Activated CD8-positive, alpha-beta T cell treated with anti-CD3 and anti-CD28 coated beads, Interleukin-2, amount 10 ng/mL, durations not matched to agents 7 days and 5 days (primary cell): ENCODE data around the gene BAZ1A. TPM values are rescaled to one million over a fixed set of nuclear protein-coding genes. Genes with fewer than 3 reads are reported as not detected.
A peak's percentile ranks its signal among the peaks of the same experiment; 100 is the strongest.

Experiments used
- ATAC-seq: fragments of 150-1000 bp; cut with Tn5 transposase; one replicate; pipeline ENCODE4 v1.10.0; 2021; ENCODE audit warnings: moderate library complexity
- CTCF ChIA-PET: fragments of 350-600 bp; sonication (Branson Sonifier 250); formaldehyde crosslinking; loops from one replicate; lab custom pipeline; 2021; ENCODE audit warnings: antibody characterized with exemption; lab: Charles Lee
- POLR2A ChIA-PET: fragments of 350-600 bp; sonication (Branson Sonifier 250); formaldehyde crosslinking; loops from one replicate; lab custom pipeline; 2021; ENCODE audit warnings: antibody characterized with exemption; lab: Charles Lee
- DNase-seq: peaks from one replicate; pipeline ENCODE4 v3.0.0-alpha.2; 2020
- H3K27ac Mint-ChIP-seq: one replicate; pipeline ENCODE4 v1.8.0; 2021; ENCODE audit warnings: mild to moderate bottlenecking, mixed read lengths
- H3K27me3 Mint-ChIP-seq: one replicate; pipeline ENCODE4 v1.8.0; 2021; ENCODE audit warnings: low read depth, mixed read lengths
- H3K36me3 Mint-ChIP-seq: one replicate; pipeline ENCODE4 v1.8.0; 2021; ENCODE audit warnings: low read depth, mixed read lengths
- H3K4me1 Mint-ChIP-seq: one replicate; pipeline ENCODE4 v1.8.0; 2021; ENCODE audit warnings: low read depth, mixed read lengths
- H3K4me3 Mint-ChIP-seq: one replicate; pipeline ENCODE4 v1.8.0; 2021; ENCODE audit warnings: mild to moderate bottlenecking, mixed read lengths
- H3K9me3 Mint-ChIP-seq: one replicate; pipeline ENCODE4 v1.8.0; 2022; ENCODE audit warnings: mixed read lengths; ENCODE audit not compliant: insufficient read depth
- total RNA-seq, 2 experiments: library from RNA; stranded (reverse); gene quantifications; one replicate each; pipeline ENCODE4 v1.2.3, GENCODE V29; 2021

Gene BAZ1A
- total RNA-seq, 2 experiments from 2014 or later = 52.7 to 54.2 TPM

GRCh38 chr14:34715127-34715863, 159.9 kb downstream of the BAZ1A start:
- ATAC-seq (no peak), DNase-seq (no peak)
- ChIA-PET CTCF (interaction anchor here (0.6 to 2.5 kb wide), 6 partner anchors 8 to 981 kb away, joined by 3 to 12 read pairs (median 4); no protein-coding TSS in a partner anchor), POLR2A (interaction anchor here (0.8 to 1.8 kb wide), 4 partner anchors 18 to 268 kb away, joined by 3 to 6 read pairs (median 4); partner anchors contain the start of gene SRP54)
- Mint-ChIP-seq H3K27ac (peak overlapping the region; percentile 72), H3K9me3 (no peaks in the 10 kb centered on the region), H3K27me3 (peaks cover 20% of the 10 kb centered on the region), H3K4me3 (peak overlapping the region; percentile 77), H3K36me3 (peaks cover 17% of the 10 kb centered on the region), H3K4me1 (peaks cover 23% of the 10 kb centered on the region)

DNA sequence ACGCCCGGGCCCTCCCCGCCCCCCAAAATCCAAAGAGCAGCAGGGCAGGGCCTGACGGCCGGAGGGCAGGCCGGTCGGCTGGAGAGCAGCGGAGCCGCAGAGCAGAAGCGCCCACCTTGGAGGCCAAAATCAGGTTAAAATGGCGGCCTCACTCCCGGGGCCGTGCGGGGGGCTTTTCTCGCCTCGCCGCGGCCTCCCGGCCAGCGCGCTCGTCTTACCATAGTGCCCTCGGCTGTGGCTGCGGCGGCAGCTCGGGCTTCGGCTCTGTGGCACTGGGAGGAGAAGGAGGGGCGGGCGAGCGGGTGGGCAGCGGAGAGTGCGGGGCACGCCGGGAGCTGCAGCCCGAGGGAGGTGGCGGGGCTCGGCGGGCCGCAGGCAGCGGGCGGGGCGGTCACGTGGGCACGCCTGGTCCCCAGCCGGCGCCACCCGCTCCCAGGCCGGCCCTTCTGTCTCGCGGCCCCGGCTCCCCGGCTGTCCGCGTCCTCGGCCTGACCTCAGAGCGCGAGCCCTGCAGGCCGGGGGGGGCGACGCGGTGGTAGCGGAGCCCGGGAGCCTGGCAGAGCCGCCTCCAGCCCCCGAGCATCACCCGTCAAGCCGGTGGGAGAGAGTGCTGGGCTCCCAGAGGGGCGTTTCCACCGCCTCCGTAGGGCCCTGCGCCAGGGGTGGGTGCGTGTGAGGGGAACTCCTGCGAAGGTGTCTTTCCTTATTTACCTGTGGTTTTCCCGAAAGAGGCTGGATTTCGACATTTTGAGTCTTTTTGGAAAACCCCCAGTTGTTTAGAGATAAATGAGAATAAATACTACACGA, 160.6 kb downstream of the BAZ1A start, which contains the start of gene CFL2:
Gene CFL2 (minus strand): TSS at position 274 of the 807 bp plus-strand sequence. CDS start 53 bp downstream, at position 221.
- DNase-seq (peak; percentile 70), ATAC-seq (peak; percentile 94)
- H3K9me3 Mint-ChIP-seq = no peaks in the 10 kb centered on the region
- POLR2A ChIA-PET = interaction anchor here (1.4 to 1.8 kb wide), 2 partner anchors 17 to 86 kb away, joined by 4 to 6 read pairs; no protein-coding TSS in a partner anchor
- peaks cover 17% of the 10 kb centered on the region for H3K27me3 Mint-ChIP-seq
- H3K36me3 Mint-ChIP-seq = peaks cover 19% of the 10 kb centered on the region
- peak within 1 kb of the TSS; percentile 90 for H3K27ac Mint-ChIP-seq
- CTCF ChIA-PET = interaction anchor here (0.6 to 2.2 kb wide), 4 partner anchors 8 to 982 kb away, joined by 3 to 12 read pairs (median 4); no protein-coding TSS in a partner anchor
- H3K4me3 Mint-ChIP-seq = peak within 1 kb of the TSS; percentile 93
- H3K4me1 Mint-ChIP-seq = peaks cover 23% of the 10 kb centered on the region

DNA sequence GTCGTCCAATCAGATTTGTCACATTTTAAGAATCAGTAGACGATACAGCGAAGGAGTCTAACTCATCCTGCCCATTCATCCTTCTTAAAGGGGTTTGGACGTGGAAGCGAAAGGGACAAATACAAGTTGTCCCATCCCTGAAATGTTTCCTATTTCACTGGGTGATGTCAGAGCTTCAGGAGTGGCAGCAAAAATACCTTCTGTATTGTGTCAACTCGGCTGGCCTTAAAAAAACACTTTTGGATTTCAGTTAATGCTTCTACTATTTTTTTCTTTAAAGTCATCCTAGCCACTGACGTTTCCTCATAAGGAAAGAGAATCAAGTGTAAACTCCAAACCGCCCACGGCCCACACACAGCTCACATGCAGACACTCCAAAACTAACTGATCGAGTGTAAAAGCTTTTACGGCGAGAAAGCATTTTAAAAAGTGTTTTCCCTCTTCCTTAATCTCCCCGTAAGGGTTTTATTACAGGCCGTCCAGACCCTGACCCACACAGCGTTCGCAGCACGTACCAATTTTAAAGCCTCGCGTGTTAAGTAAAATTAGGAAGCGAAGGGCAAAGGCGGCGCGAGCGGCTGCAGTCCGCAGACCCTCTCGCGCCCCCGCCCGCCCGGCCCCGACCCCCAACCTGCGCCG, 161.4 kb downstream of the BAZ1A start:
- DNase-seq (peak; percentile 30), ATAC-seq (peak; percentile 8)
- Mint-ChIP-seq H3K27ac (peak overlapping the region; percentile 90), H3K4me1 (peaks cover 23% of the 10 kb centered on the region), H3K36me3 (peaks cover 21% of the 10 kb centered on the region), H3K4me3 (peak overlapping the region; percentile 93), H3K27me3 (peaks cover 11% of the 10 kb centered on the region), H3K9me3 (no peaks in the 10 kb centered on the region)
- ChIA-PET CTCF (interaction anchor here (0.7 to 2.2 kb wide), 3 partner anchors 8 to 332 kb away, joined by 3 to 12 read pairs (median 3); partner anchors contain the start of gene FAM177A1), POLR2A (interaction anchor here (0.6 to 1.8 kb wide), 3 partner anchors 14 to 85 kb away, joined by 3 to 6 read pairs (median 4); no protein-coding TSS in a partner anchor)

- DNase-seq (no peak), ATAC-seq (no peak)
- ChIA-PET CTCF (interaction anchor here (0.7 to 8.3 kb wide), 5 partner anchors 9 to 332 kb away, joined by 3 to 49 read pairs (median 3); partner anchors contain the start of gene FAM177A1), POLR2A (interaction anchor here (0.6 to 1.8 kb wide), 2 partner anchors 13 to 16 kb away, joined by 3 to 6 read pairs; no protein-coding TSS in a partner anchor)
- H3K4me3 Mint-ChIP-seq = peak overlapping the region; percentile 93
- peaks cover 21% of the 10 kb centered on the region for H3K36me3 Mint-ChIP-seq
- peaks cover 9% of the 10 kb centered on the region for H3K27me3 Mint-ChIP-seq
- H3K4me1 Mint-ChIP-seq = peaks cover 21% of the 10 kb centered on the region
- no peaks in the 10 kb centered on the region for H3K9me3 Mint-ChIP-seq
- H3K27ac Mint-ChIP-seq = peak overlapping the region; percentile 90
These were observed 162.0 kb downstream of the BAZ1A start for GRCh38 chr14:34713122-34713680.

DNA sequence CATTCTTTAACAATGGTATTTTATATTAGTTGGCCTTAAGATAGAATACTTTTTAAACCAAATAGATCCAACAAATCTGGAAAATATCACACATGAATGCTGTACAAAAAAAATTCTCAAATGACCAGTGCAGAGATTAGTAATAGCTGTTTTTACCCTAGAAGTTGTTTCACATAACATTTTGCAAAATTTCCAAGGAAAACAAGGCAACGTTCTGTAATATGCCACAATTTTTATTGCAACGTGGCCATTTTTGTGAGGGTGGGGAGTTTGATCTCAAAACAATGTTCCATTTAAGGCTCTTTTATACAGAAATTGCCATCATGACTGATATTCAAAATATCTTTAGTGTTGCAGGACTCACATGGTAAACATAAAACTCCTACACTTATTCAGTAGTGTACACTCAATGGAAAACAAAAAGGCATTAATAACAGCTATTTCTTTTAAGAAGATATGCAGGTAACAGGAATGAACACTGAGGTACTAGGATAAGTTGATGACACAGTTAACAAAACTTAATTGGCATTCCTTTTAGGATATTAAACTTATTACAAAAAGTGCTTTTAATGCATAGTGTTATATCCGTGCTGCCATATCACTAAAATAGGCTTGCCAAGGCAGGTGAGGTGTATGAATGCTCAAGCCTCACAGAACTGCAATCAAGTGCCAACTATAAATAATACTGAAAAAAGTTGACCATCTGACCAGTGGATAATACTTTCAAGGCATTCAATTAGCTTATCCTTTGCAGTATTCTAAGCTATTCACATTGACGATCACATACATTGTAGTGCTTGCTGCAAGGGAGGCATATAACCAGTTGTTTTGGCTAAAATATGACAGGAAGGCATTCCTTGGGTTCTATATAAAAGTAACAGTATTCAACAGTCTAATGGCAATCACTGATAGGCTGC, 163.1 kb downstream of the BAZ1A start:
- POLR2A ChIA-PET = no interaction called here
- H3K27me3 Mint-ChIP-seq = peaks cover 3% of the 10 kb centered on the region
- ATAC-seq (no peak), DNase-seq (no peak)
- CTCF ChIA-PET = interaction anchor here (1.1 to 8.3 kb wide), 3 partner anchors 11 to 41 kb away, joined by 3 to 49 read pairs (median 7); no protein-coding TSS in a partner anchor
- peaks cover 19% of the 10 kb centered on the region for H3K4me1 Mint-ChIP-seq
- H3K27ac Mint-ChIP-seq = no peak overlapping the region
- no peak overlapping the region for H3K4me3 Mint-ChIP-seq
- H3K36me3 Mint-ChIP-seq = peaks cover 21% of the 10 kb centered on the region
- H3K9me3 Mint-ChIP-seq = no peaks in the 10 kb centered on the region

GRCh38 chr14:34711169-34711568, 164.0 kb downstream of the BAZ1A start:
- no peak overlapping the region for H3K4me3 Mint-ChIP-seq
- no peak overlapping the region for H3K27ac Mint-ChIP-seq
- no peak for DNase-seq
- H3K36me3 Mint-ChIP-seq = peaks cover 21% of the 10 kb centered on the region
- peaks cover 2% of the 10 kb centered on the region for H3K27me3 Mint-ChIP-seq
- CTCF ChIA-PET = interaction anchor here (1.0 to 8.3 kb wide), 4 partner anchors 11 to 41 kb away, joined by 3 to 49 read pairs (median 5); no protein-coding TSS in a partner anchor
- no peak for ATAC-seq
- no peaks in the 10 kb centered on the region for H3K9me3 Mint-ChIP-seq
- H3K4me1 Mint-ChIP-seq = peaks cover 19% of the 10 kb centered on the region
- POLR2A ChIA-PET = no interaction called here

GRCh38 chr14:34710744-34711143, 164.4 kb downstream of the BAZ1A start:
- Mint-ChIP-seq H3K4me1 (peaks cover 16% of the 10 kb centered on the region), H3K9me3 (no peaks in the 10 kb centered on the region), H3K27me3 (peaks cover 2% of the 10 kb centered on the region), H3K27ac (no peak overlapping the region), H3K36me3 (peaks cover 21% of the 10 kb centered on the region), H3K4me3 (no peak overlapping the region)
- DNase-seq (no peak), ATAC-seq (no peak)
- POLR2A ChIA-PET = no interaction called here
- CTCF ChIA-PET = interaction anchor here (1.0 to 8.3 kb wide), 4 partner anchors 10 to 41 kb away, joined by 3 to 49 read pairs (median 5); no protein-coding TSS in a partner anchor

DNA sequence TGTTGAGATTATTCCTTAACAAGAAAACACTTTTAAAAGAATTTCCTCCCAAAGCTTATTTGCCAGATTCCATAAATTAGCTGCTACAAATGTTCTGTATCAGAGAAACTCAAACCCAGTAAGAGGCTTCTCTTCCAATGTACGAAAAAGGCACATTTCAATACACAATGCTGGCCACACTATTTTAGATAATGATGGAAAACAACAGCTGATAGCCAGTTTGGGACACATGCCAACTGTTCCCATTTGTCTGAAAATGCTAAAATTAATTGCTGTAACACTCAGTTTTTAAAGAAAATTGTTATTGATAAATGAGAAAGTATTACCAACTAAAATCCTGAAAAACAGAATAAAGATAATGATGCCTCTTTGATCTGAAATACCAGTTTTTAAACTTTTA, 165.2 kb downstream of the BAZ1A start:
- H3K27ac Mint-ChIP-seq = no peak overlapping the region
- peaks cover 21% of the 10 kb centered on the region for H3K36me3 Mint-ChIP-seq
- H3K9me3 Mint-ChIP-seq = no peaks in the 10 kb centered on the region
- H3K27me3 Mint-ChIP-seq = no peaks in the 10 kb centered on the region
- ATAC-seq (no peak), DNase-seq (no peak)
- H3K4me3 Mint-ChIP-seq = no peak overlapping the region
- ChIA-PET CTCF (interaction anchor here (1.1 to 8.3 kb wide), 3 partner anchors 10 to 40 kb away, joined by 3 to 49 read pairs (median 3); no protein-coding TSS in a partner anchor), POLR2A (no interaction called here)
- peaks cover 11% of the 10 kb centered on the region for H3K4me1 Mint-ChIP-seq

GRCh38 chr14:34707722-34708121, 167.4 kb downstream of the BAZ1A start:
- no peaks in the 10 kb centered on the region for H3K4me1 Mint-ChIP-seq
- H3K4me3 Mint-ChIP-seq = no peak overlapping the region
- H3K9me3 Mint-ChIP-seq = no peaks in the 10 kb centered on the region
- ChIA-PET POLR2A (no interaction called here), CTCF (interaction anchor here (1.4 to 8.3 kb wide), 2 partner anchors 15 to 19 kb away, joined by 4 to 49 read pairs; no protein-coding TSS in a partner anchor)
- H3K27me3 Mint-ChIP-seq = no peaks in the 10 kb centered on the region
- ATAC-seq = no peak
- peaks cover 13% of the 10 kb centered on the region for H3K36me3 Mint-ChIP-seq
- DNase-seq = no peak
- no peak overlapping the region for H3K27ac Mint-ChIP-seq
